Activated T-helper 1 cell treated with anti-CD3 and anti-CD28 coated beads, Interleukin-12 subunit alpha, Interleukin-12 subunit beta, Interleukin-2, Interleukin-4 antibody, amounts not matched to agents 30 ng/mL and 10 ng/mL and 1 ng/mL, durations not matched to agents 14 hours and 24 hours and 36 hours (primary cell): ENCODE results near the gene CTNNA1. TPM values are rescaled to one million over a fixed set of nuclear protein-coding genes. Genes with fewer than 3 reads are reported as not detected.
"Not testable (repeated sequence)": the region's sequence is repeated elsewhere in the genome, so short reads cannot be mapped to it uniquely, and the experiment has no call there.

Experiments used
- DNase-seq: peaks from one replicate; pipeline ENCODE4 v3.0.0; 2021; ENCODE audit warnings: low spot score
- H3K27ac Mint-ChIP-seq: one replicate; pipeline ENCODE4 v1.8.0; 2021; ENCODE audit warnings: mild to moderate bottlenecking, mixed read lengths
- H3K27me3 Mint-ChIP-seq: one replicate; pipeline ENCODE4 v1.8.0; 2022; ENCODE audit warnings: mild to moderate bottlenecking, moderate library complexity, mixed read lengths; ENCODE audit not compliant: insufficient read depth
- H3K36me3 Mint-ChIP-seq: one replicate; pipeline ENCODE4 v1.8.0; 2021; ENCODE audit warnings: low read depth, mixed read lengths
- H3K4me1 Mint-ChIP-seq: one replicate; pipeline ENCODE4 v1.8.0; 2021; ENCODE audit warnings: low read depth, mixed read lengths
- H3K4me3 Mint-ChIP-seq: one replicate; pipeline ENCODE4 v1.8.0; 2021; ENCODE audit warnings: mild to moderate bottlenecking, moderate library complexity, mixed read lengths
- H3K9me3 Mint-ChIP-seq: one replicate; pipeline ENCODE4 v1.8.0; 2021; ENCODE audit warnings: mixed read lengths
- intact Hi-C: fragments of 100-400 bp; cut with micrococcal nuclease; formaldehyde crosslinking; loops from one replicate; pipeline ENCODE4 v1.15.1; 2024
- total RNA-seq: library from RNA; stranded (reverse); gene quantifications from 2 replicates; pipeline ENCODE4 v1.2.3, GENCODE V29; 2022

Gene CTNNA1
- total RNA-seq, 1 donor from 2014 or later, result 58.0 TPM

DNA sequence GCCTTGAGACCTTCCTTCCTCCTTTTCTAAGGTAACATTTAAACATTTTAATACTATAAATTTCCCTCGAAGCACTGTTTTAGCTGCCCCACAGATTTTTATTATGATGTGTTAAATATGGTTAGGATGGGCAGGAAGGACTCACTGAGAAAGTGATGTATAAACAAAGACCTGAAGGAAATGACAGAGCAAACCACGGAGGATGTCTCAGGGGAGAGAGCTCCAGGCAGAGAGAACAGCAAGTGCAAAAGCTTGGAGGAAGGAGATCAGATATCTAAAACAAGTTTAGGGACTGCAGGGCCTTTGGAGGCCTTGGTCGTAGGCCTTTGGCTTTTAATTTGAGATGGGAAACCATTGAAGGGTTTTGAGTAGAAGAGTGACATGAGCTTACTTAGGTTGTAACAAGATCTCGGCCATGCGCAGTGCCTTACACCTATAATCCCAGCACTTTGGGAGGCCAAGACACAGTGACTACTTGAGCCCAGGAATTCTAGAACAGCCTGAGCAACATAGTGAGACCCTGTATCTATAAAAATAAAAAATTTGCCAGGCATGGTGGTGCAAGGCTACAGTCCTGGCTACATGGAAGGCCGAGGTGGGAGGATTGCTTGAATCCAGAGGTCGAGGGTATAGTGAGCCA is 157.4 kb downstream of the CTNNA1 start:
- H3K36me3 Mint-ChIP-seq, result peaks cover 9% of the 10 kb centered on the region
- intact Hi-C loops, result no loop called here
- no peaks in the 10 kb centered on the region for H3K27me3 Mint-ChIP-seq
- no peak overlapping the region for H3K27ac Mint-ChIP-seq
- no peaks in the 10 kb centered on the region for H3K9me3 Mint-ChIP-seq
- peaks cover 6% of the 10 kb centered on the region for H3K4me1 Mint-ChIP-seq
- DNase-seq, result no peak
- H3K4me3 Mint-ChIP-seq, result no peak overlapping the region

GRCh38 chr5:138911441-138911840 is 158.2 kb downstream of the CTNNA1 start:
- H3K4me3 Mint-ChIP-seq, result no peak overlapping the region

GRCh38 chr5:138912093-138912492 is 158.9 kb downstream of the CTNNA1 start:
- intact Hi-C loops, result no loop called here
- Mint-ChIP-seq H3K4me1 (peaks cover 6% of the 10 kb centered on the region), H3K27me3 (no peaks in the 10 kb centered on the region), H3K27ac (no peak overlapping the region), H3K36me3 (peaks cover 9% of the 10 kb centered on the region), H3K9me3 (no peaks in the 10 kb centered on the region), H3K4me3 (no peak overlapping the region)
- no peak for DNase-seq

More at GRCh38 chr5:138911441-138911840, 158.2 kb downstream of the CTNNA1 start:
- Mint-ChIP-seq H3K4me1 (peaks cover 6% of the 10 kb centered on the region), H3K9me3 (no peaks in the 10 kb centered on the region), H3K36me3 (peaks cover 9% of the 10 kb centered on the region), H3K27ac (no peak overlapping the region), H3K27me3 (no peaks in the 10 kb centered on the region)
- DNase-seq, result no peak
- intact Hi-C loops, result no loop called here

DNA sequence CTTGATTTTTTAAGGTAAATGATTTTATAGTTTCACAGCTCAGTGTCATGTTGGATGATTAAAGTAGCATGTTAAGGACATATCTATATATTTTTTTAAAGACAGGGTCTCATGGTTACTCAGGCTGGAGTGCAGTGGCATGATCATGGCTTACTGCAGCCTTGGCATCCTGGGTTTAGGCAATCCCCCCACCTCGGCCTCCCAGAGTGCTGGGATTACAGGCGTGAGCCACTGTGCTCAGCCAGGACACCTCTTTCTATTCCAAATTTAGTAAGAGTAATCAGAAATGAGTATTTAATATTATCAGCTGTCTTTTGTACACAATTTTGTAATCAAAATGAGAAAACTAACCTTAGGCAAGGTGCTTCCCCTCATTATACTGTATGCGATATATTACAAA is 160.5 kb downstream of the CTNNA1 start:
- H3K27ac Mint-ChIP-seq, result no peak overlapping the region
- DNase-seq, result no peak
- peaks cover 9% of the 10 kb centered on the region for H3K36me3 Mint-ChIP-seq
- H3K27me3 Mint-ChIP-seq, result peaks cover 2% of the 10 kb centered on the region
- H3K4me1 Mint-ChIP-seq, result peaks cover 6% of the 10 kb centered on the region
- H3K4me3 Mint-ChIP-seq, result no peak overlapping the region
- intact Hi-C loops, result no loop called here
- no peaks in the 10 kb centered on the region for H3K9me3 Mint-ChIP-seq

DNA sequence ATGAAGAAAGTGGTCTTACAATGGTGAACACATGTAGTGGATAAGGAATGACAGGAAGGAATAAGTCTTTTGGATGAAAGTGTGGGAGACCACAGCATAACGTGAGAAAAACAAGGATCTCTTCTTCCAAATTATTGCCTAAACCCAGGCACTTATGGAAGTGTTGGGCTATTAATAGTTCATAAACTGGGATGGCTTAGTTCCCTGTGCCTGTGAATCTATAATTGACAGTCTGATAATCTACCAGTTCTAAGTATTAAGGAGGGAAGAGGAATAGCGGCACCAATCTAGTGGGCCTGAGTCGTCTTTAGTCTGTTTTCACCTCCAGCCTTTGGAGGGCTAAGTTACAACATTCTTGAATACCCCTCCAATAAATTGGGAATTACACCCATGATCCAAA is 161.1 kb downstream of the CTNNA1 start:
- no peak overlapping the region for H3K27ac Mint-ChIP-seq
- H3K4me3 Mint-ChIP-seq, result no peak overlapping the region
- peaks cover 2% of the 10 kb centered on the region for H3K27me3 Mint-ChIP-seq
- intact Hi-C loops, result no loop called here
- DNase-seq, result no peak
- peaks cover 9% of the 10 kb centered on the region for H3K36me3 Mint-ChIP-seq
- H3K9me3 Mint-ChIP-seq, result no peaks in the 10 kb centered on the region
- H3K4me1 Mint-ChIP-seq, result peaks cover 6% of the 10 kb centered on the region

DNA sequence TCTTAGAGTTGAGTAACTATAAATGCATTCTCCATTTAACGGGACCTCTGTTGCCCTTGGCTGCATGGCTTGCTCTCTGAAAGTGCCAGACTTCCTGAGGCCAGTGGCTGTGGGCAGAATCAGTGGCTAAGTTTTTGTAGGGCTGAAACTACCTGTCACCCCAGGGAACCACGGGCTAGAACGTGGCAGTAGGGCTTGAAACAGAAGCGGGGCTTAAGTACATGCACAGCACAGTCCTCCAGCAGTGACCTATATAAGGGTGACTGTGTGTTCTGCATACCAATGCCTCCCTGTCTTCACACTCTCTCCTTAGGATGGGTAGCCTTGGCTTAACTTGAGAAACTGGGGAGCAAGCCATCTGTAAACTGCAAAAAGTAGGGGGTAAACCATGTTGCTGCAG is 165.5 kb downstream of the CTNNA1 start:
- H3K27me3 Mint-ChIP-seq, result peaks cover 2% of the 10 kb centered on the region
- H3K9me3 Mint-ChIP-seq, result no peaks in the 10 kb centered on the region
- no peak for DNase-seq
- H3K4me3 Mint-ChIP-seq, result no peak overlapping the region
- H3K4me1 Mint-ChIP-seq, result no peaks in the 10 kb centered on the region
- no peaks in the 10 kb centered on the region for H3K36me3 Mint-ChIP-seq
- H3K27ac Mint-ChIP-seq, result no peak overlapping the region
- intact Hi-C loops, result no loop called here

GRCh38 chr5:138920181-138920580 is 167.0 kb downstream of the CTNNA1 start:
- no peak overlapping the region for H3K27ac Mint-ChIP-seq

GRCh38 chr5:138921362-138921761 is 168.1 kb downstream of the CTNNA1 start:
- H3K27ac Mint-ChIP-seq, intact Hi-C loops, H3K4me1 Mint-ChIP-seq, H3K4me3 Mint-ChIP-seq, DNase-seq, H3K27me3 Mint-ChIP-seq, H3K36me3 Mint-ChIP-seq, H3K9me3 Mint-ChIP-seq: not testable (repeated sequence)

More at GRCh38 chr5:138920181-138920580, 167.0 kb downstream of the CTNNA1 start:
- Mint-ChIP-seq H3K27me3 (peaks cover 2% of the 10 kb centered on the region), H3K4me3 (no peak overlapping the region), H3K4me1 (no peaks in the 10 kb centered on the region), H3K36me3 (no peaks in the 10 kb centered on the region), H3K9me3 (no peaks in the 10 kb centered on the region)
- DNase-seq, result no peak
- intact Hi-C loops, result no loop called here

DNA sequence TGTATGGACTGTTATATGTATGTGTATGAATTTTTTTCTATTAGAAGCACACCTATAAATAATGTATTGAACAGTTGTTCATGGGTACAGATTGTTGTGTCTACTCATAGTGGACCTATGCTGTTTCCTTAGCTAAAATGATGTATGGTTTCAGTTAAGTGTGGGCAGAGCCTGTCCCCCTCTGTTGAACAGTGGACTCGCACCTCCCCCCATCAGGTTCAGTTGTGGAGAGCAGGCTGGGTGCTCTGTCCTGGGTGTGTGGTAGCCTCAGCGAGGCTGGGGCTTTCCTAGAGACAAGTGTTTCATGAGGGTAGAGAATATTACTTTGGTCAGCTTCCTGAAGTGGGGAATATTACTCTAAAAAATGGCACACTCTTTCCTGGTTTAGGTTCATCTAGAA is 169.3 kb downstream of the CTNNA1 start:
- Mint-ChIP-seq H3K27me3 (peaks cover 2% of the 10 kb centered on the region), H3K4me1 (no peaks in the 10 kb centered on the region), H3K4me3 (no peak overlapping the region), H3K27ac (no peak overlapping the region), H3K36me3 (peaks cover 3% of the 10 kb centered on the region), H3K9me3 (no peaks in the 10 kb centered on the region)
- no peak for DNase-seq
- intact Hi-C loops, result no loop called here

- DNase-seq, result no peak
- Mint-ChIP-seq H3K9me3 (no peaks in the 10 kb centered on the region), H3K36me3 (peaks cover 3% of the 10 kb centered on the region), H3K4me3 (no peak overlapping the region), H3K27me3 (no peaks in the 10 kb centered on the region), H3K4me1 (no peaks in the 10 kb centered on the region), H3K27ac (no peak overlapping the region)
- intact Hi-C loops, result no loop called here
These were observed 171.9 kb downstream of the CTNNA1 start for GRCh38 chr5:138925090-138925635.

GRCh38 chr5:138926257-138926656 is 173.0 kb downstream of the CTNNA1 start:
- Mint-ChIP-seq H3K27me3 (no peaks in the 10 kb centered on the region), H3K27ac (no peak overlapping the region), H3K4me3 (no peak overlapping the region), H3K4me1 (no peaks in the 10 kb centered on the region), H3K36me3 (peaks cover 6% of the 10 kb centered on the region), H3K9me3 (no peaks in the 10 kb centered on the region)
- DNase-seq, result no peak
- intact Hi-C loops, result no loop called here

- Mint-ChIP-seq H3K27ac (no peak overlapping the region), H3K36me3 (peaks cover 10% of the 10 kb centered on the region), H3K4me1 (no peaks in the 10 kb centered on the region), H3K27me3 (no peaks in the 10 kb centered on the region), H3K9me3 (no peaks in the 10 kb centered on the region), H3K4me3 (no peak overlapping the region)
- no peak for DNase-seq
- intact Hi-C loops, result no loop called here
These were observed 173.6 kb downstream of the CTNNA1 start for GRCh38 chr5:138926688-138927448.

DNA sequence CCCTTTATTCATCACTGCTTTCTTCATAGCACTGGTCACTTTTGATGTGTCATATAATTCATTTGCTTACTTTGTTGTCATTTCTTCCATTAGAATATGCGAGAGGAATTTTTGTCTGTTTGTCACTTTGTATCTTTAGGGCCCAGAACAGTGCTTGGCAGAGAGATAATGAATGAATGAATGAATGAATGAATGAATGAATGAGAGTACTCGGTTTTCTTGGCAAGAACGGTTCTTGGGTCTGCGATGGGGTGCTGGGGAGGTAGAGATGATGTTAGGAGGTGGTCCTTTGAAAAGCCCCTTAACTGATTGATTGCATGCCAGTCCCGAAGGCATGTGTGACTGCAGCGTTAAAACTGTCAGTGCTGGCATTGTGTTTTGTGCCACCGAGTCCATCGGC is 174.3 kb downstream of the CTNNA1 start:
- Mint-ChIP-seq H3K27ac (no peak overlapping the region), H3K4me1 (no peaks in the 10 kb centered on the region), H3K9me3 (no peaks in the 10 kb centered on the region), H3K27me3 (no peaks in the 10 kb centered on the region), H3K36me3 (peaks cover 10% of the 10 kb centered on the region), H3K4me3 (no peak overlapping the region)
- DNase-seq, result no peak
- intact Hi-C loops, result no loop called here
